Lung microvascular endothelial cell (primary cell): Measurements from ENCODE around the gene PRRT1. TPM values are rescaled to one million over a fixed set of nuclear protein-coding genes. Genes with fewer than 3 reads are reported as not detected.

Experiments
- total RNA-seq: library from RNA; depleted of rRNA; stranded (reverse); fragments of >200 nt; gene quantifications from 2 replicates; pipeline ENCODE4 v1.2.1, GENCODE V29; 2014

PRRT1 gene
- total RNA-seq, 1 donor from 2014 or later = 0.20 TPM

Other genes starting within 250 kb of the PRRT1 start
- gene ZBTB12, start 249.9 kb downstream of the PRRT1 start, total RNA-seq = 2.2 and 3.6 TPM in 2 replicates
- under 0.01 TPM in 1 of 2 replicates, not detected in the other for gene C2, start 224.2 kb downstream of the PRRT1 start, total RNA-seq
- gene CFB, start 205.8 kb downstream of the PRRT1 start, total RNA-seq = 0.44 and 0.60 TPM in 2 replicates
- gene NELFE, start 193.0 kb downstream of the PRRT1 start, total RNA-seq = 54.3 and 55.8 TPM in 2 replicates
- gene SKIC2, start 192.8 kb downstream of the PRRT1 start, total RNA-seq = 22.7 and 30.2 TPM in 2 replicates
- 5.9 and 10.1 TPM in 2 replicates for gene DXO, start 179.8 kb downstream of the PRRT1 start, total RNA-seq
- 0.44 and 1.8 TPM in 2 replicates for gene C4A, start 169.9 kb downstream of the PRRT1 start, total RNA-seq
- gene C4B, start 137.1 kb downstream of the PRRT1 start, total RNA-seq = 0.44 and 1.4 TPM in 2 replicates
- not detected in 2 replicates for gene CYP21A2, start 113.5 kb downstream of the PRRT1 start, total RNA-seq
- gene TNXB, start 42.6 kb downstream of the PRRT1 start, total RNA-seq = 0.44 and 4.2 TPM in 2 replicates
- gene ATF6B, start 23.7 kb downstream of the PRRT1 start, total RNA-seq = 9.6 and 11.5 TPM in 2 replicates
- gene FKBPL, start 21.7 kb downstream of the PRRT1 start, total RNA-seq = 4.0 and 5.0 TPM in 2 replicates
- gene PPT2, start 2.2 kb upstream of the PRRT1 start, total RNA-seq = 26.8 and 53.4 TPM in 2 replicates
- gene EGFL8, start 12.7 kb upstream of the PRRT1 start, total RNA-seq = 0.65 and 1.2 TPM in 2 replicates
- 8.3 and 11.9 TPM in 2 replicates for gene AGPAT1, start 24.1 kb upstream of the PRRT1 start, total RNA-seq
- gene RNF5, start 26.5 kb upstream of the PRRT1 start, total RNA-seq = 38.6 and 57.1 TPM in 2 replicates
- gene AGER, start 32.3 kb upstream of the PRRT1 start, total RNA-seq = 0.22 and 0.60 TPM in 2 replicates
- 26.8 and 33.1 TPM in 2 replicates for gene PBX2, start 38.3 kb upstream of the PRRT1 start, total RNA-seq
- gene GPSM3, start 40.7 kb upstream of the PRRT1 start, total RNA-seq = 6.2 and 7.0 TPM in 2 replicates
- 9.1 and 14.8 TPM in 2 replicates for gene NOTCH4, start 72.1 kb upstream of the PRRT1 start, total RNA-seq
- not detected in 2 replicates for gene TSBP1, start 220.0 kb upstream of the PRRT1 start, total RNA-seq